Trophoblast cell (in vitro differentiated cells and primary cell): ENCODE measurements around the gene MYH3.

Experiments used
- DNase-seq, 2 donors: peaks; one replicate each; pipeline ENCODE4 v3.0.0-alpha.2; 2016
- H2AFZ ChIP-seq: 2 replicates; pipeline ENCODE4 v1.6.1; 2013; ENCODE audit warnings: low read length, moderate library complexity, mild to moderate bottlenecking; ENCODE audit not compliant: insufficient read depth, poor library complexity
- H2AK5ac ChIP-seq: 2 replicates; pipeline ENCODE4 v1.6.1; 2013; ENCODE audit warnings: mild to moderate bottlenecking, low read length
- H2BK120ac ChIP-seq: 2 replicates; pipeline ENCODE4 v1.6.1; 2013; ENCODE audit warnings: low read length, mild to moderate bottlenecking, moderate library complexity; ENCODE audit not compliant: insufficient read depth, poor library complexity
- H2BK12ac ChIP-seq: 2 replicates; pipeline ENCODE4 v1.6.1; 2013; ENCODE audit warnings: mild to moderate bottlenecking, low read length, moderate library complexity
- H2BK5ac ChIP-seq: 2 replicates; pipeline ENCODE4 v1.6.1; 2013; ENCODE audit warnings: low read length, low read depth, moderate library complexity, mild to moderate bottlenecking; ENCODE audit not compliant: poor library complexity
- H3K14ac ChIP-seq: 2 replicates; pipeline ENCODE4 v1.6.1; 2013; ENCODE audit warnings: mild to moderate bottlenecking, low read length
- H3K18ac ChIP-seq: 2 replicates; pipeline ENCODE4 v1.6.1; 2013; ENCODE audit warnings: mild to moderate bottlenecking, low read length
- H3K23ac ChIP-seq: 2 replicates; pipeline ENCODE4 v1.6.1; 2013; ENCODE audit warnings: low read length
- H3K27ac ChIP-seq: 2 replicates; pipeline ENCODE4 v1.5.1; 2013; ENCODE audit warnings: low read depth, mild to moderate bottlenecking, inconsistent platforms, low read length, moderate library complexity
- H3K27me3 ChIP-seq: 2 replicates; pipeline ENCODE4 v1.6.1; 2013; ENCODE audit warnings: inconsistent platforms, mild to moderate bottlenecking, low read length, moderate library complexity; ENCODE audit not compliant: insufficient read depth
- H3K36me3 ChIP-seq, 2 experiments: 1 replicate in 1 of 2; 2 replicates in 1 of 2; pipeline ENCODE4 v1.6.1; 2013; ENCODE audit warnings: low read length in 2 of 2, mild to moderate bottlenecking in 2 of 2, moderate library complexity in 1 of 2; ENCODE audit not compliant: insufficient read depth in 2 of 2, control insufficient read depth in 1 of 2
- H3K4ac ChIP-seq: 2 replicates; pipeline ENCODE4 v1.6.1; 2013; ENCODE audit warnings: low read depth, mild to moderate bottlenecking, low read length, moderate library complexity
- H3K4me1 ChIP-seq, 2 experiments: 1 replicate in 1 of 2; 2 replicates in 1 of 2; pipeline ENCODE4 v1.6.1; 2013; ENCODE audit warnings: low read length in 2 of 2, mild to moderate bottlenecking in 2 of 2, moderate library complexity in 1 of 2; ENCODE audit not compliant: insufficient read depth in 2 of 2, control insufficient read depth in 1 of 2
- H3K4me2 ChIP-seq: 2 replicates; pipeline ENCODE4 v1.6.1; 2013; ENCODE audit warnings: inconsistent platforms, mild to moderate bottlenecking, low read length, moderate library complexity
- H3K4me3 ChIP-seq: 2 replicates; pipeline ENCODE4 v1.5.1; 2013; ENCODE audit warnings: mild to moderate bottlenecking, low read depth, low read length, inconsistent platforms
- H3K79me1 ChIP-seq: one replicate; pipeline ENCODE4 v1.6.1; 2013; ENCODE audit warnings: low read length
- H3K79me2 ChIP-seq: 2 replicates; pipeline ENCODE4 v1.6.1; 2013; ENCODE audit warnings: low read length, mild to moderate bottlenecking; ENCODE audit not compliant: control insufficient read depth, insufficient read depth, poor library complexity
- H3K9ac ChIP-seq: 2 replicates; pipeline ENCODE4 v1.6.1; 2013; ENCODE audit warnings: mild to moderate bottlenecking, low read length
- H3K9me3 ChIP-seq: 2 replicates; pipeline ENCODE4 v1.6.1; 2013; ENCODE audit warnings: low read depth, mild to moderate bottlenecking, control low read depth, inconsistent platforms, low read length; ENCODE audit not compliant: insufficient read depth
- H4K12ac ChIP-seq: 2 replicates; pipeline ENCODE4 v1.6.1; 2013; ENCODE audit warnings: low read depth, mild to moderate bottlenecking, low read length, moderate library complexity
- H4K8ac ChIP-seq: 2 replicates; pipeline ENCODE4 v1.6.1; 2013; ENCODE audit warnings: low read depth, mild to moderate bottlenecking, low read length, moderate library complexity
- H4K91ac ChIP-seq: one replicate; pipeline ENCODE4 v1.6.1; 2013; ENCODE audit warnings: low read depth, mild to moderate bottlenecking, low read length, moderate library complexity
- WGBS: extraction: QIAGEN DNeasy Blood & Tissue Kit; methylation state at CpG from one replicate; pipeline ENCODE4 v1.1.7; 2013; ENCODE audit warnings: missing lambda C conversion rate; ENCODE audit not compliant: insufficient read length, insufficient coverage; ENCODE audit errors: extremely low coverage; 5-methylcytosine and 5-hydroxymethylcytosine counted together

Gene MYH3

DNA sequence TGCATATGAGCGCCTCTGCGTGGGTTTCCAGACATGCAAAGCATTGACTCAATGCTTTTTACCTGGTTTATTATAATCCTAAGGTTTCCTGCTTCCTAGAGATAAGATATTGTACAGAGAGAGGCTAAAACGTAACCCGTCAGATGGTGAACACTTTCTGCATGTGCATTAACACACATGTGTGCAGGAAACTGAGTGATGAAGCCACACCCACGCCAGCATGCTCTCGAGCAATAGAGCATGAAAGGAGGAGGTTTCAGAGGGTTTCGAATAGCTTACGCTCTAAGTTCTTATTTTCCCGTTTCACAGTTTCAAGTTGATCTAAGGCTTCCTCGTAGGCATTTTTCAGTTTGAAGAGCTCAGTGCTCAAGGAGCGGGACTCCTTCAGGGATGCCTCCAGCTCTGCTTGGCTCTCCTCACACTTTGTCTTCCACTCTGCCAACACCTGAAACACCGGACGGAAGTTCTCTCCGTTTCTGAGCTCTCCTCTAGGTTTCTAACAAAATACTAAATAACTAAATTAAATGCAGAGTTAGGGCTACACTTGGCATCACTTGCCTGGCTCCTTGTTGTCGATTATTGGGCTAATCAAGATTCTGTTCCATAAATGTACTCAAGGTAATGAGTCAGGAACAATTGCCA, 23.2 kb downstream of the MYH3 start:
- no peak overlapping the region for H3K4me2 ChIP-seq

DNA sequence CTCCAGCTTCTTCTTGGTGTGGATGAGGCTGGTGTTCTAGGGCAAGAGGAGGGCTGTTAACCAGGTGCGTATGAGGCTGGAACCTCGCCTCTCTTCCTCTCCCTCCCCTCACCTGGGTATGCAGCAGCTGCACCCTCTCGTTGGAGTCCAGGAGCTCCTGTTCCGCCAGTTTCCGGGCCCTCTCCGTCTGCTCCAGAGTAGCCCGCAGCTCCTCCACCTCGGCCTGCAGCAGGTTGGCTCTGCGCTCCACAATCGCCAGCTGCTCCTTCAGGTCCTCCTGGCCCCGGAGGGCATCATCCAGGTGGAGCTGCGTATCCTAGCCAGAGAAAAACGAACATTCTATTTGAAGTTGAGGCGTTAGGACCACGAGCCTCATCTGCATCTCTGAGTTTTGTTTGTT, 25.4 kb downstream of the MYH3 start:
- no peak overlapping the region for H3K18ac ChIP-seq
- no peak overlapping the region for H4K12ac ChIP-seq
- H3K14ac ChIP-seq: no peak overlapping the region
- no peak overlapping the region for H4K8ac ChIP-seq
- H3K27me3 ChIP-seq: no peaks in the 10 kb centered on the region
- no peak overlapping the region for H3K9ac ChIP-seq
- H4K91ac ChIP-seq: no peak overlapping the region
- H3K23ac ChIP-seq: no peak overlapping the region
- H3K4me3 ChIP-seq: no peak overlapping the region
- no peak overlapping the region for H2BK120ac ChIP-seq
- no peak overlapping the region for H2AFZ ChIP-seq
- H2BK5ac ChIP-seq: no peak overlapping the region
- WGBS: no CpG with 5 or more reads among the region's 15 CpGs
- no peak overlapping the region for H2AK5ac ChIP-seq
- H3K4me2 ChIP-seq: no peak overlapping the region
- no peak overlapping the region for H3K4ac ChIP-seq
- no peaks in the 10 kb centered on the region for H3K79me2 ChIP-seq
- no peak overlapping the region for H2BK12ac ChIP-seq
- no peaks in the 10 kb centered on the region for H3K79me1 ChIP-seq
- peak in 1 of 2 donors; percentile 54 for DNase-seq
- no peaks in the 10 kb centered on the region for H3K36me3 ChIP-seq
- H3K9me3 ChIP-seq: no peaks in the 10 kb centered on the region
- no peaks in the 10 kb centered on the region for H3K4me1 ChIP-seq
- H3K27ac ChIP-seq: no peak overlapping the region

More for the DNA sequence above, 23.2 kb downstream of the MYH3 start:
- H3K27me3 ChIP-seq: no peaks in the 10 kb centered on the region
- DNase-seq: no peak
- H3K4me3 ChIP-seq: no peak overlapping the region
- H2BK12ac ChIP-seq: no peak overlapping the region
- H3K14ac ChIP-seq: no peak overlapping the region
- no peak overlapping the region for H2AK5ac ChIP-seq
- H3K18ac ChIP-seq: no peak overlapping the region
- H3K4me1 ChIP-seq: no peaks in the 10 kb centered on the region
- no CpG with 5 or more reads among the region's 15 CpGs for WGBS
- H3K23ac ChIP-seq: no peak overlapping the region
- no peak overlapping the region for H3K27ac ChIP-seq
- no peak overlapping the region for H4K8ac ChIP-seq
- no peak overlapping the region for H4K12ac ChIP-seq
- H3K36me3 ChIP-seq: no peaks in the 10 kb centered on the region
- no peaks in the 10 kb centered on the region for H3K9me3 ChIP-seq
- H2BK5ac ChIP-seq: no peak overlapping the region
- no peak overlapping the region for H2BK120ac ChIP-seq
- H3K79me2 ChIP-seq: no peaks in the 10 kb centered on the region
- no peaks in the 10 kb centered on the region for H3K79me1 ChIP-seq
- no peak overlapping the region for H2AFZ ChIP-seq
- H3K4ac ChIP-seq: no peak overlapping the region
- H4K91ac ChIP-seq: no peak overlapping the region
- H3K9ac ChIP-seq: no peak overlapping the region

DNA sequence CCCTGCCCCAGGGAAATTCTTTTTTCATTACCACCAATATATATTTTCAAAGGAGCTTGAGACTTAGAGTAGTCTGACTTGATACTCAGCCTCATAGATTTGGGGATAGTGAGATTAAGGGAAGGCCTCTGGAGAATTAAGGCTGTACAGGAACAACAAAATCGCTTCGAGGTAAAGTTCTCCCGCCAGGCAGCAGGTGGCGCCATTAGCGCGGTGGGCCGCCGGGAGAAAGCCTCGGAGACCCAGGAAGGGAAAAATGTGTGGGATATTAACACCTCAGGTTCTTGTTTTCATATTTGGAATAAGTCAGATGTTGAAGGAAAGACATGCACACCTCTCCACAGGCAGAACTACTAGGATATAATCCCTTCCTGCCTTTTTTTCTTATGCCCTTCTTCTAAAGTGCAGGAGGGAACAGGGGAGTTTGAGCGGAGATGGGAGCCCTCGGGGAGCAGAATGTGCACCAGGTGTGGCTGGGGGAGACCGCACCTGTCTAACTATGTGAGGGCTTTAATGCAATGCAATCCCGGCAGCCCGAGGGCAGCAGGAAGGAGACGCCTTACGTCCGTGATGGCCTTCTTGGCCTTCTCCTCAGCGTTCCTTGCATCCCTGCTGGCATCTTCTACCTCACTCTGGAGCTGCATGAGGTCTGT, 25.9 kb downstream of the MYH3 start:
- Histone ChIP-seq H2AFZ (no peak overlapping the region), H3K14ac (no peak overlapping the region), H3K4me2 (no peak overlapping the region), H3K9me3 (no peaks in the 10 kb centered on the region), H4K91ac (no peak overlapping the region), H3K9ac (no peak overlapping the region), H2BK5ac (no peak overlapping the region), H4K8ac (peak overlapping the region; percentile 5), H3K23ac (no peak overlapping the region), H3K4ac (no peak overlapping the region), H3K27me3 (no peaks in the 10 kb centered on the region), H3K18ac (no peak overlapping the region), H3K79me2 (no peaks in the 10 kb centered on the region), H2AK5ac (no peak overlapping the region), H3K4me1 (no peaks in the 10 kb centered on the region), H3K79me1 (no peaks in the 10 kb centered on the region), H2BK12ac (no peak overlapping the region), H4K12ac (no peak overlapping the region), H3K4me3 (no peak overlapping the region), H3K27ac (no peak overlapping the region), H2BK120ac (no peak overlapping the region), H3K36me3 (no peaks in the 10 kb centered on the region)
- peak in 1 of 2 donors; percentile 62 for DNase-seq
- no CpG with 5 or more reads among the region's 18 CpGs for WGBS

DNA sequence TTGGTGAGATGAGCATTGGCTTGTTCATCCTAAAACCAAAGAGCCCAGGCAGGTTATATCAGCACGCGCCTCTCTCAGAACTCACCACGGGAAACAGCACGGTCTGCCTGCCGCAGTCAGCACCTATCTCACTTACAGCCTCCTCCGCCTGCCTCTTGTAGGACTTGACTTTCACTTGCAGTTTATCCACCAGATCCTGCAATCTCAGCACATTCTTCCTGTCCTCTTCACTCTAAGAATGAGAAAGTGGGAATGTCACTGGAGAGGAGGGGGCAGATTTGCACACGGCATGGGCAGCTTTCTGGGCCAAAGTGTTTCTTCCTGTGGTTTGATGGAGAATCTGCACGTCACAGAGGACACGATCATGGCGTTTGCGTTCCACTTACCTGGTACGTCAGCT, 27.4 kb downstream of the MYH3 start:
- Histone ChIP-seq H2AFZ (no peak overlapping the region), H3K4ac (no peak overlapping the region), H3K27ac (no peak overlapping the region), H3K4me1 (no peaks in the 10 kb centered on the region), H3K4me2 (no peak overlapping the region), H3K9ac (no peak overlapping the region), H3K79me1 (no peaks in the 10 kb centered on the region), H2BK5ac (no peak overlapping the region), H3K4me3 (no peak overlapping the region), H3K79me2 (no peaks in the 10 kb centered on the region), H2BK12ac (no peak overlapping the region), H3K9me3 (no peaks in the 10 kb centered on the region), H4K12ac (no peak overlapping the region), H3K27me3 (no peaks in the 10 kb centered on the region), H3K36me3 (no peaks in the 10 kb centered on the region), H4K91ac (no peak overlapping the region), H3K18ac (no peak overlapping the region), H4K8ac (no peak overlapping the region), H2AK5ac (no peak overlapping the region), H3K23ac (no peak overlapping the region), H3K14ac (no peak overlapping the region), H2BK120ac (no peak overlapping the region)
- no CpG with 5 or more reads among the region's 12 CpGs for WGBS
- no peak for DNase-seq
